22Rv1 (cell line): Measurements from ENCODE around the gene RAB3A.
A peak's percentile ranks its signal among the peaks of the same experiment; 100 is the strongest.

Experiments
- H3K27ac ChIP-seq: fragments of 450-650 bp; 2 replicates; pipeline ENCODE4 v1.5.1; 2017
- CTCF ChIP-seq: fragments of 450-650 bp; IDR thresholded peaks from 2 replicates; pipeline ENCODE4 v1.5.1; 2017; ENCODE audit warnings: mild to moderate bottlenecking
- ZFX ChIP-seq: fragments of 450-650 bp; IDR thresholded peaks from 2 replicates; pipeline ENCODE4 v1.6.1; 2017; ENCODE audit warnings: antibody characterized with exemption, borderline replicate concordance

Gene RAB3A

GRCh38 chr19:18229474-18229873, 25.6 kb upstream of the RAB3A start:
- TF ChIP-seq CTCF: peak; percentile 77
- TF ChIP-seq ZFX: no peak

GRCh38 chr19:18227781-18228271, 24.0 kb upstream of the RAB3A start:
- no peak overlapping the region for H3K27ac ChIP-seq
- no peak for TF ChIP-seq ZFX
- no peak for TF ChIP-seq CTCF

More at GRCh38 chr19:18229474-18229873, 25.6 kb upstream of the RAB3A start:
- H3K27ac ChIP-seq: no peak overlapping the region

- no peak overlapping the region for H3K27ac ChIP-seq
- TF ChIP-seq ZFX: no peak
- TF ChIP-seq CTCF: no peak
Observed at GRCh38 chr19:18226956-18227780, 23.3 kb upstream of the RAB3A start.

GRCh38 chr19:18225702-18226468, 22.0 kb upstream of the RAB3A start, which contains the start of gene PDE4C:
Gene PDE4C, minus strand, starts transcription at chr19:18226438. Its CDS starts 23 bp downstream, at chr19:18226415.
- no peak for TF ChIP-seq CTCF
- TF ChIP-seq ZFX: no peak
- H3K27ac ChIP-seq: no peak within 1 kb of the TSS

- no peak overlapping the region for H3K27ac ChIP-seq
- TF ChIP-seq CTCF (no peak), ZFX (no peak)
Observed at GRCh38 chr19:18225355-18225701, 21.5 kb upstream of the RAB3A start.

- H3K27ac ChIP-seq: peak overlapping the region; percentile 84
- TF ChIP-seq ZFX: no peak
- TF ChIP-seq CTCF: no peak
Observed at GRCh38 chr19:18224525-18225354, 20.9 kb upstream of the RAB3A start.
